CD4-positive, alpha-beta T cell treated with Interleukin-10 for 1 hour (primary cell): ENCODE measurements around the gene KIF13A.
"Not testable (repeated sequence)": the region's sequence is repeated elsewhere in the genome, so short reads cannot be mapped to it uniquely, and the experiment has no call there.

Source experiments
- DNase-seq: peaks from one replicate; pipeline ENCODE4 v3.0.0-alpha.2; 2020

KIF13A gene

DNA sequence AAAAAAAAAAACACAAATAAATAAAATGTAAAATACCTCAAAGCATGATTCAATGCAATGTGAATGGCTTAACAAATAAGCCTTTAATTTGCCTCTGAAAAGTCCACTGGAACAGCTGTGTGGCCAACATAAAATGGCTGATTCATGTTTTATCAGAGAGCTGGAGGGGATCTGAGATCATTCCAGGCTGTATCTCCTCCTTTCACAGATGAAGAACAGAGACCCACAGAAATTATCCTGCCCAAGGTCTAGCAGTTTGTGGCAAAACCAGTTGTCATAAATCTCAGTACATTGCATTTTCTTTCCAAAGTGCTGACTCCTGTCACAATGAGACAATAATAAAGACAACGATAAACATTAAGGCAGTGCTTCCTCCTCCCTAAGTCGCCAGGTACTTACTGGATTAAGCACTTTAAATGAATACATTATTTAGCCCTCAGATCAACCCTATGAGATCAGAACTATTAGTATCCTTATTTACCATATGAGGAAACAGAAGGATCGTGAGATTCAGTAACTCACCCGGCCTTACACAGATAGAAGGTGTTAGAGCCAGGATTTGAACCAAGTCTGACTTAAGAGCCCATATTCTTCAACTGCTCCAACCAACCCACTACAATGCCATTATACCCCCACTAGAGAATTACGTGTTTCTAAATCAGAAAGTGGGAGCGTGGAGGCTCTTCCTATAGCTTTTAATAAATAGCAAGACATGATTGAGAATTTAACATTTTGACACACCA is 118.3 kb downstream of the KIF13A start:
- no peak for DNase-seq

DNA sequence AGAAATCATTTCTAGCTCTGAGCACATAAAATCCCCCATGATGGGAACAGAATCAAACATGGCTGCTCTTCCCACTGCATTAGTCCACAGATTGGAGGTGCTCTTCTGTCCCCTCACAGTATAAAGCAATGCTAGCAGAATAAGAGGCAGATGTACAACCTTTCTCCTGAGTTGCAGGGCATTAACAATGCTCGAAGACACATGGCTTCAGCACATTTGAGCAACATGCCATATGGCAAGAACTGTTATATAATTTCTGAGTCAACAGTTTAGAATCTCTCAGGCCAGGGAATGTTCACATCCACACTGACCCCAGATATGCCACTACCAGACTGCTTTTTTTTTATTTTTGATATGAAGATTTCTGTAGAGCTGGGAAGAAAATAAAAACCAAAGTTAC is 119.6 kb downstream of the KIF13A start:
- DNase-seq = no peak

DNA sequence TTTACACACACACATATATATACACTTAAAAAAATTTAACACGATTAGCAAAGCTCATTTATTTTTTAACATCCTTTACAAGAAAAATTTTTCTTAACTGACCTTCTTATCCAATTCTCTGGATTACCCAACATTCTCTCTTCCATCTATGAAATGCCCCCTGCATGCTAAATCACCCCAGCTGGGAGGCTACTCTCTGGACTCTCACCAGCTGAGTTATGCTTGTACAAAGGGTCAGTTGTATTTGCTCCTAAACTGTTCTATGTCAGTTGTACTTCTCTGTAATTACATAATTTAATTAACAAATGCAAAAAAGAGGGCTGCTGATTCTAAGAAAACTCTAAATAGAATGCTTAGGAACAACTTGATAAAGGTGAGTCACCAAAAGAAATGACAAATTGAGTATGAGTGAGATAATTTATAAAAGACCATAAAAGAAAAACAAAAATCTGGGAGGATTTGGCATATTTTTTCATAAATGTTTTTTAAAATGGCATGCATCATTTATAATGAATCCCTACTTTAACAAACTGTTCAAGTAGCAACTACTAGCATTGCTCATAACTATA is 120.5 kb downstream of the KIF13A start:
- DNase-seq = no peak

DNA sequence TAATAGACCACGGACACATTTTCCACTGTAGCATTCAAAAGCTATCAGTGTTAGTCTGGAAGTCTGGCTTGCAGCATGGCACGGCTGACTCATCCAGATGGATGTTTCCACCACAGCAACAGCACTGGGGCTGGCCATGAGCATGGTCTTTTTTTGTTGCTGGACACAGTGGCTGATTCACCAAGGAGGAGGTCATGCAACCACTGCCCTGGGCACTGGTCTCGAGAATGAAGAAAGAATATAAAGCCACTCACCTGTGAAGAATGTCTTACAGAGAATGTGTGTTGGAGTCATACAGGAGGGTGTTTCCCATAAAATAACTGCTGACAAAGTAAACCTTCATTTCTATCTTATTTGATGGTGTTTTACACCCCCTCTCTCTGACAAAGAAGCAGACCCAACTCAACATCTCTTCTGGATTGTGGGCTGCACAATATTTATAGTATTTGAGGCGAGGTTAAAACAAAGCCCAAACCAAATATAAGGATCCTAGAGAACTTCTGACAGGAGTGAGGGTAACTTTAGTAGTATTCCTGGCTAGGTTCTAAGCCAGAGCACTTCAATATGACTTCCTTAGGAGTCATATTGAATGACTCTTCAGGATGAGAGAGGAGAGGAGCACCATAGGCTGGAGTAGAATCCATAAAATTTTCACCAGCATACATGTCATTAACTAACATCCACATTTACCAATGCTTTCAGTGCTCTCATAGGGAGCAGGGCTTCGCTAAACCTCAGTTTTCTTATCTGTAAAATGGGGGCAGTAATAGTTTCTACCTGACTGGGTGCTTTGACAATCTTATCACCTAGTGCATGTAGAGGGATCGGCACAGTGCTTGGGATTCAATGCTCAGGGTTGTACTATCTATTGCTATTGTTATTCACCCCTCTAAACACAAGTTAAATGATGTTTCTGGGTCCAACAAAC is 121.4 kb downstream of the KIF13A start:
- DNase-seq = no peak

DNA sequence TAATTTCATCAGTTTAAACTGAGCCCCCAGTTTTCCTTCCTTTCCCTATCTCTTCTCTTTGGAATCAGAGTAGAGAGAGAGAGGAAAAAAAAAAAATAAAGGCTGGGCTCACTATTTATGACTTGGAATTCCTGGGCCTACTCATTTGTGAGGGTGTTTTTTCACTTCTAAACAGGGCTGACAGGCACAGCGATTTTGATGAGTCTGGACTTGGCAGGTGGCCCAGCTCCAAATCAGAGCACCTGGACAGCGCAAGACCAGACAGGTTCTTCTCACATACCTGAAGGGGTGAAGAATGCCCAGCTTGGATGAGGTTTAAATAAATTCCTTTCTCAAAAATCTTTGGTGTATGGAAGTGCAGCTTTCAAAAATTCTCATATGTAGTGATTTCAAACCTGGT is 122.2 kb downstream of the KIF13A start:
- no peak for DNase-seq

DNA sequence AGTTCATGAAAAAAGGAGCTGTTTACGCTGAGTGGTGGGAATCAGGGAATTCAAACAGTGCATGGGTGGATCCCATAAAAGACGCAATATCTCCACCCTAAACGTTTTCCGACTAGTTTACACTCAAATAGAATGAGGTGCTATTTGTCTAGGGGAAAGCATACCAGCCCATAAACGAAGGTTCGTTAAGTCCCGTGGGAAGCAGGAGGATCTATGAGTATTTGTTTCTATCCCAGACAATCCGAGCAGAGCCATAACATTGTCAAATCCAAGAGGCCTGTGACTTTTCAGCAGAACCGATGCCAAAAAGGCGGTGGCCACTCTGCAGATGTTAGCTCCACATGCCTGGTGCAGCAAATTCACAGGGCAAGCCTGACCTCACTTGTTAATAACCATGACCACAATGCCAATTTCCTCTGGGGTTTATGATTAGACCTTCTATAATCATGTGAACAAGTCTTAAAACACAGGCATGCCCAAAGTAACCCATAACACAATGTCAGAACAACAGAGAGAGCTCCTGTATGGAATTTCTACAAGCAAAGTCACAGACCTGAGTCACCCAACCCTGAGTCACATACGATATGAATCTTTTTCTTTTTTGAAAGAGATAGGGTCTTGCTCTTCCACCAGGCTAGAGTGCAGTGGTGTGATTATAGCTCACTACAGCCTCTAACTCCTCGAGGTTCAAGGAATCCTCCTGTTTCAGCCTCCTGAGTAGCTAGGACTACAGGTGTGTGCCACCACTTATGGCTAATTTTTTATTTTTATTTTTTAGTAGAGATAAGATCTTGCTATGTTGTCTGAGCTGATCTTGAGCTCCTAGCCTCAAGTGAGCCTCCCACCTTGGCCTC is 123.3 kb downstream of the KIF13A start:
- no peak for DNase-seq

DNA sequence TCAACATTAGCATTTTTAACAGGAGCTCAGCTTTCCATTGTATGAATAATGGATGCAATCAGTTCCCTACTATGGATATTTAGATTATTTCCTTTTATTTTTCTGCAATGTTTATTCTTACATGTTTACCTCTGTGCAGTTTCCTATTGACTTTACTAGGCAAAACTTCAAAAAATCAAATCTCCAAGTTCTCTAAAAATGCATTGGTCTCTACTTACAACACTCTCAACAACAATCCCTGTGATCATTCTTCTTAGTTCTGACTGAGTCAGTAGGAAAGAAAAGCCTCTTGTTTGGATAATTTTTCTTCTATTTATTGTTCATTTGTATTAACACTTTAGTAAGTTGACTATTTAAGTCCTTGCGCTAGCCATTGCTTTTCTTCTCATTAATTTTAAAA is 126.1 kb downstream of the KIF13A start:
- DNase-seq = no peak

DNA sequence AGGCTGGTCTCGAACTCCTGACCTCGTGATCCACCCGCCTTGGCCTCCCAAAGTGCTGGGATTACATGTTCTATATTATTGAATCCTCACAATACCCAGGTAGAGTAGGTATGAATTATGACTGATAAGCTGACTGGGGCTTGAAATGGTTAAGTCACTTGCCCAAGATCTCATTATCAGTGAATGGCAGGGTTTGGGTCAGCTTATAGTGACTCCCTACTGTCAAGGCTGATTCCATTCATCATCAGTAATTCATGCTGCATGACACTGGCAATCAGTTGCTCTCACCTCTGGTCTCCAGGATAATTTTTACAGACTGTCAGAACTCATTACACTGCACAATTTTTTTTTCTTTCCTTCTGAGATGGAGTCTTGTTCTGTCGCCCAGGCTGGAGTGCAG is 127.6 kb downstream of the KIF13A start:
- DNase-seq = no peak

DNA sequence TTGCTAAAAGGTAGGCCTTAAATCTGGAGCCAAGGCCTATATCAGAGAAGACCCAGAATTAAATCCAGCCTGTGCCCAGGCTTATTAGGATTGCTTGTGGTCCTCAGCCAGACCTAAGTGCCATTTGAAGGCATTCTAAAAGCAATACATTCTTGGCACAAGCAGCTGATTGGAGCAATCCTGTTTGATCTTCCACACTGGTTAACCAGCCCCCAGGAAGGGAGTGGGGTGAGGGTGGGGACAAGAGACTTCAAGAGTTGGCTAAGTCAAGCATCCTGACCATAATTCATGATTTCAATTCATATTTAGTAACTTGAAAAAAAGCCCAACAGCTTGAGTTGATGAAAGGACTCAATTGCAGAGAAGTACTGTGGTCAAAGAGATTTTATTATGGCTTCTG is 128.9 kb downstream of the KIF13A start:
- no peak for DNase-seq

DNA sequence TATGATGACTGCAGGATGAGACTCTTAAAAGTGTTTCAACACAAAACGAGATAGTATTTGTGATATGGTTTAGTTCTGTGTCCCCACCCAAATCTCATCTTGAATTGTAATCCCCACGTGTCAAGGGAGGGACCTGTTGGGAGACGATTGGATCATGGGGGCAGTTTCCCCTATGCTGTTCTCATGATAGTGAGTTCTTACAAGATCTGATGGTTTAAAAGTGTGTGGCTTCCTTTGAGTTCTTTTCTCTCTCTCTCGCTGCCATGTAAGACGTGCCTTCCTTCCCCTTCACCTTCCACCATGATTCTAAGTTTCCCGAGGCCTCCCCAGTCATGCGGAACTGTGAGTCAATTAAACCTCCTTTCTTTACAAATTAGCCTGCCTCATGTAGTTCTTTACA is 130.2 kb downstream of the KIF13A start:
- not testable (repeated sequence) for DNase-seq

DNA sequence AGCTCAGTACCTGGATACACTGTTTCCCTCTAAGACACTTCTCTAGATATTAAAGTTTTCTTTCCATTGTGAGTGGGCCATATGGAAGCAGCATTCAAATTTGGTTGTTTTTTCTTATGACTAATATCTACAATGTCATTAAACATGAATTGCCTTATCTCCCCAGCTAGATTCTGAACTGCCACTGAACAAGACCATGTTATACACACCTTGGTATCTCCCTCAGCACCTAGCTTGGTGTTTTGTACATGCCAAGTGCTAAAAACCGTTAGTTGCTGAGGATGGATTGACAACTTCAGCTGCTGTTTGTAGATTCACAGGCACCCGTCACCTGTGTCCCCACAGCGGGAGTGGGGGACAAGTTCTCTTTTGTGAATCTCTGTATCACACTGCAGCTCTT is 131.1 kb downstream of the KIF13A start:
- DNase-seq = no peak

DNA sequence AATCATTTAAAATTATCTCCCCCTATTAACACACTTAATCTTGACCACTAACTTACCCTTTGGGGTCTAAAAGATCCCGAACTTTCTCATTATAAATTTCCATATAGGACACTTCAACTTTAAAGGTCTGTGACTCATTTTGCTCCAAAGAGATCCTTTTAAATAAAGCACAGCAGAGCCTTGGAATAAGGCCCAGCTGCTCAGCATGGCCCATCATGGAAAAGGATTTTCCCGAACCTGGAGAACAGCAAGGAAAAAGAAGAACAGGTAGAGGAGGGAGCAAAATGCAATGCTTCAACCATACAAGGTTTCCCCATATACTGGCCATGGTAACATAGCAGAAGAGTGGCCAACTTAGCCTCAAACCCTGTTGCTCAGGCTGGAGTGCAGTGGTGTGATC is 132.1 kb downstream of the KIF13A start:
- no peak for DNase-seq

DNA sequence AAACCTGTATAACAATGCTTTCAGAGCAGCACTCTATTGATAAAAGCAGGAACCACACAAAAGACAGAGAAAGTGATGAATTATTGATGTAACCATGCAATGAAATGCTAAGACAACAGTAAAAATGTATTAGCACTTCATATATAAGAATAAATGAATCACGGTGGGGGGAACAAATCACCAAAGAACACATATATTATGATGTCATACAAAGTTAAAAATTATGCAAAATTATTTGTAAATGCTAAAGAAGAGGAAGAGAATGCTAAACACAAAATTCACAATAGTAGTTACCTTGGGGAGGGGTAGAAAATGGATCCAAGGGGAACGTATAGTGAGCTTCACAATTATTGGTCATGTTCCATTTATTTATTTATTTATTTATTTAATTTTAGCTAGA is 133.9 kb downstream of the KIF13A start:
- no peak for DNase-seq

DNA sequence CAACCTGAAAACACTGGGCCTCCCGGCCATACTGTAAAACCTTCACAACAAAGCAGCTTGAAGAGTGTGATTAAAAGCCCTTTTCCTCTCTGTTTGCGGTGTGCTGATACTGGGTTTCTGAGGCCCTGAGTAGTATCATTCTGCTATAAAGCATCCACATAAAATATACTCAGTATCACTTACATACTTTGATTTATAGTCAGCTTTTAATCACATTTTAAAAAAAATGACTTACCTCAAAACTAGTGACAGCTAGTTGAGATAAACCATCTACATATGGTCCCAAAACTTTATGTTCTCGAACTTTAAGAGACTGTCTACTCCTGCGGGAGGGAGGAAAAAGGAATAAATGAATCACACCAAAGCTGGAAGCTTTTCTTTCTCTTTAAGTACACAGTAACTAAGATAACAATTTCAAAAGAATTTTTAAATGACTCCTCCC is 135.7 kb downstream of the KIF13A start:
- no peak for DNase-seq

DNA sequence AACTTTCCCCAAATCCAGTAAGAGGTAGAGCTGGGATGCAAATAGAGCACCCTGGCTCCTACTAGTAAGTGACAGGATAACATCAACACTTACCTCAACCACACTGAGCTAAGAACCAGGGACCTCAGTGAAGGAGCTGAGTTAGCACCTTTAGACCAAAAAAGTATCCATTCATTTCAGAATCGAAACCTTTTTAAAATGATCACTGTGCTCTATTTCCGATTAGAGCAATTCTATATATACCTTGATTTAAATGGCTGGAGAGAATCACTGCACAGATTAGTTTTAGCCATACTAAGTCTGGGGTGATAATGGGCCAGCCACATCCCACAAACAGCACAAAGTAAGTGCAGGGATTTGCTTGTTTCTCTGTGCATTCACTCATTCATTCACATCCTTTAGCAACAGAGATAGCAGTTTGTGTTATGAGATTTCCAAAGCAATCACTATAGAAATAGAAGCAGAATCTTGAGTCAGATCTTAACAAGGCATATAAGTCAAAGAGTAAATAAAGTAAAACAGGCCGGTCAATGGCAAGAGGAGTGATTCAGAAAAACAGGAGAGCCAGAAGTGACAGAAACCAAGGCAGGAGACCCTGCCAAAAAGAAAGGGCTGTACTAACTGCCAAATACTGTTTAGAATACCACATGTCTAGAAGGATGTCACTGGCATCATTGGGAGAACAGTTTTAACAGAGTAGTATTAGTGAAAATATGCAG is 136.3 kb downstream of the KIF13A start:
- no peak for DNase-seq

DNA sequence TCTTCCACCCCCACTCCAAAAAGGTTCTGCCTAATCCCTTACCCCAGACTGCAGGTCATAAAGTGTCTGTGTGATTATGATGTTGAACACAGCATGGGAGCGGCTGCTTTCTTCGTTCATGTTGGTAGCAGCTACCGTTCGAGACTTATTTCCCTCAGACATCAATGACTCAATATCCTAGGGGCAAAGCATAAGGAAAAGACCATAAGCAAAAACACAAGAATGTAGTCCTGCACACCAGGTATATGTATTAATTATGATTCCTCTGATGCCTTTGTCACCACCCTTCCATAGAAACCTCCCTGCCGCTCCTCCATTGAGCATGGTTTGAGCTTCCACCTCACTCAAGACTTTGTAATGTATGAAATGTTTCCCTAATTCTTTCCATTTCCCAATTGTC is 137.2 kb downstream of the KIF13A start:
- DNase-seq = no peak

DNA sequence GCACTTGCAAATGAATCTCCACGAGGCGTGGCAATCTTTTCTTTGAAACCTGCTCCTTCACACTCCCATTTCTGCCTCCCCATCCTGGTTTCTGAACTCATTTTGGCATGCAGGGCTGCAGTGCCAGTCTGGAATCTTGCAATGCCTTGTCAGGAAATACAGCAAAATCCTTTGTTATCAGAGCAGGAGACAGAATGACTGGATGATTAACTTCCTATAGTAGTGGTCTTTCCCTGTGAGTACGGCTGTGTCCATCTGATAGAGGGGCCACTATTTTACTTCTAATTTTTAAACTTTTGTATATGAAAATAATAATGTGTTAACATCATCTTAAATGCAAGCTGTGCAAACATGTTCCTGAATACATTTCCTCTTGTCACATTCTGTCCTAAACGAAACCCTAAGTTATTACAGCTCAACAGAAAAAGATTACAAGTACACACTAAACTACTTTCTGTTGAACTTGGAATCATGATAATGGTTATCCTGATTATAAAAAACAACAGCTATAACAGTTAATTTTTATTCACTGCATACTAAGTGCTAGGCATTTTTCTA is 140.2 kb downstream of the KIF13A start:
- DNase-seq = no peak

DNA sequence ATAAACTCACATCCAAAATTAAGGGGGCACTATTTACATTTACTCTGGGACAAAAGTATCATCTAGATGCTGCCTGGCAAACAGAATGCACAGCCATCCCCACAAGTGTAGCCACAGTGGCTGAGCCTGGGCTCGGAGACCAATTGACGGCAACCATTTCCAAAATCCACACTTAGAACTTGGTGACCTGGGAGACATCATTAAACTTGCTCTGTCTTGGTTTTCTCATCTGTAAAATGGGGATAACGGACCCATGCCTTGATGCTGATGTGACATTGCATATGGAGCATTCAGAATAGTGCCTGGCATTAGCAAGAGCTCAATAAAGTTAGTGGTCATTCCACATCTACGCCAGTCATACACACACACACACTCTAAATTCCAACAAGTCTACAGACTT is 140.7 kb downstream of the KIF13A start:
- DNase-seq = no peak

DNA sequence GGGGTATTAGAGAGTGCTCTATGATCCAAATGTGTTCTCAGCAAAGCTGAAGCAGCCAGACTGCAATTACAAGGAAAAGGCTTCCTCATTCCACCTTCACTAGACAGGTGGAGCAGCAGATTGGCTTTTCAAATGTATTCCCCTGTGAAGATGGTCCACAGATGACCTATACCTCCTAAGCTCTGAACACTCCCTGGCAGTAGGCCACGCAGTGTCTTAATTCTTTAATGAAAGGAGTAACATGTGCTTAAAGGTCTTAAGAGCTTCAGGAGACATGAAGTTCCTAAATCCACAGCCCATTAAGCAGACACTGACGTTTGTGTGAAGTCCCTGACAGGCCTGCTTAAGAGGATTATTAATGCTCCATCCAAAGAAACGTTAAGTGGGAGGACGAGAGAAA is 141.8 kb downstream of the KIF13A start:
- DNase-seq = no peak

DNA sequence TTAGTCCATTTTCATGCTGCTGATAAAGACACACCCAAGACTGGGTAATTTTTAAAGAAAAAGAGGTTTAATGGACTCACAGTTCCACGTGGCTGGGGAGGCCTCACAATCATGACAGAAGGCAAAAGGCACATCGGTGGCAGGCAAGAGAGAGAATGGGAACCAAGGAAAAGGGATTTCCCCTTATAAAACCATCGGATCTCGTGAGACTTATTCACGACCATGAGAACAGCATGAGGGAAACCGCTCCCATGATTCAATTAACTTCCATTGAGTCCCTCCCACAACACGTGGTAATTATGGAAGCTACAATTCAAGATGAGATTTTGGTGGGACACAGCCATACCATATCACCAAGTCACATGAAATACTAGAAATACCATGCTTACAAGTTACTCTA is 142.5 kb downstream of the KIF13A start:
- not testable (repeated sequence) for DNase-seq

DNA sequence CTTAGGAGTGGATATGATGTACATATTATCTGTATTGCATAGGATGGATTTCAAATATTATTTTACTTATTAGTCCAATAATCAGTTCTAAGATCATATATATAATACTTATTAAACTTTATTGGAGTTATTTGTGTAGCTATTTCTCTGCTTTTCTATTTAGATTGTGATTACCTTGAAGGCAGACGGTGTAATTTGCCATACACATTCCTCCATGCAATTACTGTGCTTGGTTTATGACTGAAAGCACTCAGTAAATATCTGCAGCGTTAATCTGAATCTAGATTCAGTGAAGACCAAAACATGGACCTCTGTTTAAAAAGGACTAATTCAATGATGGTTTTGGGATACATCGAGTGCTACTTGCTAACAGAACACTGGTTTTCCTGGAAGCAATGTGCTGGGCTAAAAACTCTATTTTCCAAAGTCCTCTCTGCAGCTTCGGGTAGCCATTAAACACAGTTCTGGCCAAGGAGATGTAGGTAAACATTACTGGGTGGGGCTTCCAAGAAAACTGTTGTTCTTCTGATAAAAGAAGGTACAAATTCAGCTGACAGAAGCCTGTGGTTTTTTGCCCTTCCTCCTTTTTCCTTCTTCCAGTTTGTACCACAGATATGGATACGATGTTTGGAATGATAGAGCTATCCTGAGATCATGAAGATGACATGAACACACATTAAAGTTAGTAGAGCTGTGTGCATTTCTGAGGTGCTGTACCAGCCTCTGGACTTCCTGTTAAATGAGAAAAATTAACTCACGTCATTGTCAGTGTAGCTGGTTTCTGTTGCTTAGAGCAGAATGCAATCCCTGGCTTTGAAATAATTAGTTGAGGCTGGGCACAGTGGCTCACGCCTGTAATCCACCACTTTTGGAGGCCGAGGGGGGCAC is 144.3 kb downstream of the KIF13A start:
- no peak for DNase-seq
